HUES64 (cell line): ENCODE measurements around the gene REEP2.
A peak's percentile ranks its signal among the peaks of the same experiment; 100 is the strongest.

Experiments used
- H3K27ac ChIP-seq: 2 replicates; pipeline ENCODE4 v1.7.0; 2013; ENCODE audit warnings: low read depth, low read length, inconsistent platforms
- H3K27me3 ChIP-seq: 2 replicates; pipeline ENCODE4 v1.6.1; 2013; ENCODE audit warnings: mild to moderate bottlenecking, low read length; ENCODE audit not compliant: insufficient read depth
- H3K36me3 ChIP-seq: 2 replicates; pipeline ENCODE4 v1.6.1; 2013; ENCODE audit warnings: mild to moderate bottlenecking, low read length; ENCODE audit not compliant: insufficient read depth
- H3K4me1 ChIP-seq: 2 replicates; pipeline ENCODE4 v1.6.1; 2013; ENCODE audit warnings: mild to moderate bottlenecking, low read length, moderate library complexity; ENCODE audit not compliant: insufficient read depth
- H3K4me3 ChIP-seq: 2 replicates; pipeline ENCODE4 v1.5.1; 2013; ENCODE audit warnings: mild to moderate bottlenecking, low read length, moderate library complexity
- H3K9ac ChIP-seq: 2 replicates; pipeline ENCODE4 v1.6.1; 2013; ENCODE audit warnings: mild to moderate bottlenecking, low read depth, low read length
- H3K9me3 ChIP-seq: 2 replicates; pipeline ENCODE4 v1.6.1; 2013; ENCODE audit warnings: low read depth, low read length; ENCODE audit not compliant: insufficient read depth
- WGBS: fragments of 150-250, 120-280 bp; methylation state at CpG from one replicate; pipeline ENCODE4 v1.1.7; 2013; ENCODE audit warnings: missing lambda C conversion rate; 5-methylcytosine and 5-hydroxymethylcytosine counted together

REEP2 gene

DNA sequence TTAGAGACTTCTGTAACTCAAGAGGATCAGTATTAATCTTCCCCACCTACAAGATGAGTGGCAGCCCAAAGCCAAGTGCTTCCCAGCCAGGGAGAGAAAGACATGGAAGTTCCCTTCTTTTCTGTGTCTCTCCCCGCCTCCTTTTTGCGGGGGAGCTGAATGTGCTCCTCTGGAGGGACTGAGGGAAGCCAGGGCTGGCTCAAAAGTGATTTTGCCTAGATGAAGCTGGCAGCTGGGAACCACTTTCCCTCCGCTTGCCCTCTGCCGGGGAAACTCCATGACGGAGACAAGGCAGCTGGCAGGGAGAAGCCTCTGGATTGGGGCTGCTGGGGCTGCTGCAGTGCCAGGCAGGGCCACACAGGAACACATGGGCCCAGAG is 50.8 kb downstream of the REEP2 start:
- H3K9ac ChIP-seq = no peak overlapping the region
- no peak overlapping the region for H3K4me3 ChIP-seq
- H3K4me1 ChIP-seq = peaks cover 22% of the 10 kb centered on the region
- no peaks in the 10 kb centered on the region for H3K36me3 ChIP-seq
- WGBS = 79% methylated on average over 5 of the region's 5 CpGs
- H3K27me3 ChIP-seq = peaks cover 40% of the 10 kb centered on the region
- no peak overlapping the region for H3K27ac ChIP-seq
- H3K9me3 ChIP-seq = no peaks in the 10 kb centered on the region

- H3K27me3 ChIP-seq = peaks cover 40% of the 10 kb centered on the region
These were observed 51.9 kb downstream of the REEP2 start for GRCh38 chr5:138490648-138491283.

GRCh38 chr5:138491284-138491648 is 52.4 kb downstream of the REEP2 start:
- Histone ChIP-seq H3K36me3 (no peaks in the 10 kb centered on the region), H3K4me1 (peaks cover 22% of the 10 kb centered on the region), H3K9me3 (no peaks in the 10 kb centered on the region), H3K27me3 (peaks cover 40% of the 10 kb centered on the region), H3K27ac (peak overlapping the region; percentile 62; the same call in 1 of the 2 replicates), H3K9ac (peak overlapping the region; percentile 79), H3K4me3 (peak overlapping the region; percentile 68)
- WGBS = 58% methylated on average over 11 of the region's 11 CpGs

More at GRCh38 chr5:138490648-138491283, 51.9 kb downstream of the REEP2 start:
- Histone ChIP-seq H3K36me3 (no peaks in the 10 kb centered on the region), H3K27ac (no peak overlapping the region), H3K4me3 (peak overlapping the region; percentile 68; the same call in 1 of the 2 replicates), H3K9me3 (no peaks in the 10 kb centered on the region), H3K9ac (no peak overlapping the region), H3K4me1 (peaks cover 22% of the 10 kb centered on the region)
- 88% methylated on average over 12 of the region's 12 CpGs for WGBS

GRCh38 chr5:138491669-138492559 is 53.1 kb downstream of the REEP2 start:
- peaks cover 16% of the 10 kb centered on the region for H3K4me1 ChIP-seq
- 3% methylated on average over 93 of the region's 93 CpGs for WGBS
- no peaks in the 10 kb centered on the region for H3K36me3 ChIP-seq
- H3K4me3 ChIP-seq = peak overlapping the region; percentile 68
- peak overlapping the region; percentile 79 for H3K9ac ChIP-seq
- peak overlapping the region; percentile 62; the same call in 1 of the 2 replicates for H3K27ac ChIP-seq
- H3K9me3 ChIP-seq = no peaks in the 10 kb centered on the region
- H3K27me3 ChIP-seq = peaks cover 40% of the 10 kb centered on the region

DNA sequence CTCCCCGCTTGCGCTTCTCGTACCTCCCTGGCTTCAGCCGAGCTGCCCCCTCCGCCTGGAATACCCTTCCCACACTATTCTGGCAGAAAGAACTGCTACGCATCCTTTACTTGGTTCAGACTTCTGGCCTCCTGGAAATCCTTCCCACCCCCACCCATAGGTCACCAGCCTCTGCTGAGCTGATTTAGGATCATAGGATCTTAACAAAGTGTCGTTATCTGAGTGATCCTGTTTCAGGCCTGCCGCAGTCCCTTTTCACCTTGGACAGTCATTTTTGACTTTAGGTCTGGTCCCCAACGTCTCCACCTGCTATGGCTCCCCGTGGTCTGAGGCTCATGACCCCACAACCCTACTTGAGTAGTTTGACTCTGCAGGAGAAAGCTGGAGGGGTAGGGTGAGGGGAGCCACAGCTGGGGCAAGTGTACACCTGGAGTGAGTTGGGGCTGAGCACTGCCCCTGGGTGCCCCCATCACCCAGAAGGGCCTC is 53.7 kb downstream of the REEP2 start:
- Histone ChIP-seq H3K27me3 (peaks cover 40% of the 10 kb centered on the region), H3K27ac (peak overlapping the region; percentile 52; the same call in 1 of the 2 replicates), H3K36me3 (no peaks in the 10 kb centered on the region), H3K4me3 (peak overlapping the region; percentile 68), H3K4me1 (peaks cover 14% of the 10 kb centered on the region), H3K9ac (peak overlapping the region; percentile 79), H3K9me3 (no peaks in the 10 kb centered on the region)
- WGBS = 36% methylated on average over 10 of the region's 10 CpGs

- Histone ChIP-seq H3K36me3 (no peaks in the 10 kb centered on the region), H3K9me3 (no peaks in the 10 kb centered on the region), H3K4me3 (no peak overlapping the region), H3K4me1 (peaks cover 14% of the 10 kb centered on the region), H3K9ac (no peak overlapping the region), H3K27ac (no peak overlapping the region), H3K27me3 (peaks cover 22% of the 10 kb centered on the region)
- 91% methylated on average over 6 of the region's 7 CpGs for WGBS
These were observed 56.5 kb downstream of the REEP2 start for GRCh38 chr5:138495351-138495750.
